Mesothelial cell of epicardium (in vitro differentiated cells): ENCODE data around the gene GSE1. TPM values are rescaled to one million over a fixed set of nuclear protein-coding genes. Genes with fewer than 3 reads are reported as not detected.

Experiments used
- DNase-seq, 2 experiments: peaks; one replicate each; pipeline ENCODE4 v3.0.0; 2021; ENCODE audit warnings: low spot score in 2 of 2; ENCODE audit not compliant: unreplicated experiment in 2 of 2
- H3K27ac Mint-ChIP-seq: 2 replicates; pipeline ENCODE4 v1.8.0; 2021; ENCODE audit warnings: mixed read lengths
- H3K27me3 Mint-ChIP-seq: 2 replicates; pipeline ENCODE4 v1.8.0; 2021; ENCODE audit warnings: low read depth, mixed read lengths
- H3K36me3 Mint-ChIP-seq: 2 replicates; pipeline ENCODE4 v1.8.0; 2021; ENCODE audit warnings: mixed read lengths
- H3K4me1 Mint-ChIP-seq: 2 replicates; pipeline ENCODE4 v1.8.0; 2021; ENCODE audit warnings: mixed read lengths
- H3K4me3 Mint-ChIP-seq: 2 replicates; pipeline ENCODE4 v1.8.0; 2021; ENCODE audit warnings: mild to moderate bottlenecking, moderate library complexity, mixed read lengths
- H3K9me3 Mint-ChIP-seq: 2 replicates; pipeline ENCODE4 v1.8.0; 2021; ENCODE audit warnings: mixed read lengths
- total RNA-seq: library from RNA; stranded (reverse); gene quantifications from 3 replicates; pipeline ENCODE4 v1.2.1, GENCODE V29; 2021
- TF ChIP-seq, protein P1 (sequence below): fragments of 200-600 bp; sonication (generic); IDR thresholded peaks from one replicate; pipeline ENCODE4 v1.5.0; 2021; ENCODE audit warnings: antibody characterized with exemption; ENCODE audit not compliant: unreplicated experiment

The GSE1 gene
- total RNA-seq, 1 donor from 2014 or later = 218 TPM

DNA sequence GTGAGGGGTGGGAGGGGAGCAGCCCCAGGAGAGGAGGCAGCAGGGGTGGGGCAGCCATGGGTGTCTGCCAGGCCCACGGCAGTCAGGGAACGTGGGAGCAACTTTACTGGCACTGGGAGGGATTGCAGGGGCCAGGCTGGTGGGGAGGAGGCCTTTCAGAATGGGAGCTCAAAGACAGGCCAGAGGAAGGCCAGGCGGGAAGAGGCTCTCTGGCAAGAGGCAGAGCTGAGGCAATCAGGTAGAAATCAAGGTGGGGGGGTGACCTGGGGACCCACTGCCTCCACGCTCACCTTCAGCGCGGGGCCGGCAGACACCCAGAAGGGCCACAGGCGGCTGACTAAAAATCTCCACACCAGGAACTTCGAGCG lies 11.9 kb upstream of the GSE1 start:
- H3K4me3 Mint-ChIP-seq = no peak overlapping the region
- no peaks in the 10 kb centered on the region for H3K27me3 Mint-ChIP-seq
- H3K4me1 Mint-ChIP-seq = peaks cover 43% of the 10 kb centered on the region
- no peak for DNase-seq
- peaks cover under 1% of the 10 kb centered on the region for H3K36me3 Mint-ChIP-seq
- H3K9me3 Mint-ChIP-seq = no peaks in the 10 kb centered on the region
- TF ChIP-seq, protein P1, sequence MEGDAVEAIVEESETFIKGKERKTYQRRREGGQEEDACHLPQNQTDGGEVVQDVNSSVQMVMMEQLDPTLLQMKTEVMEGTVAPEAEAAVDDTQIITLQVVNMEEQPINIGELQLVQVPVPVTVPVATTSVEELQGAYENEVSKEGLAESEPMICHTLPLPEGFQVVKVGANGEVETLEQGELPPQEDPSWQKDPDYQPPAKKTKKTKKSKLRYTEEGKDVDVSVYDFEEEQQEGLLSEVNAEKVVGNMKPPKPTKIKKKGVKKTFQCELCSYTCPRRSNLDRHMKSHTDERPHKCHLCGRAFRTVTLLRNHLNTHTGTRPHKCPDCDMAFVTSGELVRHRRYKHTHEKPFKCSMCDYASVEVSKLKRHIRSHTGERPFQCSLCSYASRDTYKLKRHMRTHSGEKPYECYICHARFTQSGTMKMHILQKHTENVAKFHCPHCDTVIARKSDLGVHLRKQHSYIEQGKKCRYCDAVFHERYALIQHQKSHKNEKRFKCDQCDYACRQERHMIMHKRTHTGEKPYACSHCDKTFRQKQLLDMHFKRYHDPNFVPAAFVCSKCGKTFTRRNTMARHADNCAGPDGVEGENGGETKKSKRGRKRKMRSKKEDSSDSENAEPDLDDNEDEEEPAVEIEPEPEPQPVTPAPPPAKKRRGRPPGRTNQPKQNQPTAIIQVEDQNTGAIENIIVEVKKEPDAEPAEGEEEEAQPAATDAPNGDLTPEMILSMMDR = no peak
- peak overlapping the region; percentile 86 for H3K27ac Mint-ChIP-seq

DNA sequence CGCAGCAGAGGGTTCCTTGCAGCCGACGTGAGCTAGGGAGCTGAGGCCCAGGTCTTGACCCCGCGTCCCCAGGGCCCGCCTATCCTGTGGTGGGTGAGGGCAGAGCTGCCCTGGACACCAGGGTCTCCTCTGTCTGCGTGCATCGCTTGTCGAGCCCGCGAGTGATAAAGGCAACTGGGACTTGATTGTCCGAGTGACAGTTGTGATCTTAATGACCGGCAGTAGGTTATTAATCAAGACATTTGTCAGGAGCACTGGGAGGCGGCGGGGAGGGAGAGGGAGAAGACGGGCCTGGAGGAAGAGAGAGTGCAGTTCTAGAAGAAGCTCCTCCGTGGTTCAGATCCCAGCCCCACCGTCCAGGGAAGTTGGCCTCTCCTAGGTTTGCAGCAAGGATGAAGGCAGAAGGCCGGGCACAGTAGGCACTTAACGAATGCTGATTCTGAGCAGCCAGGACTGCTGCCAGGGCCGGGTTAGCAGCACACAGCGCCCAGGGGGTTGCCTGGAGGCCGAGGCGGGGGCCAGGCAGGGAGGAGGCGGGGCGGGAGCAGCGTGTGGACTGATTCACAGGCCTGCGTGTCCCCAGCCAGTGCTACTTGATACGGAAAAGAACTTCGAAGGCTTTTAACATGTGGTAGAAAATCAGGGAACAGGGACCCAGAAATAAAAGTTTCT lies 11.3 kb upstream of the GSE1 start:
- Mint-ChIP-seq H3K9me3 (no peaks in the 10 kb centered on the region), H3K4me3 (no peak overlapping the region), H3K4me1 (peaks cover 48% of the 10 kb centered on the region), H3K27me3 (no peaks in the 10 kb centered on the region), H3K36me3 (no peaks in the 10 kb centered on the region), H3K27ac (peak overlapping the region; percentile 86)
- TF ChIP-seq, protein P1 = no peak
- DNase-seq = no peak

DNA sequence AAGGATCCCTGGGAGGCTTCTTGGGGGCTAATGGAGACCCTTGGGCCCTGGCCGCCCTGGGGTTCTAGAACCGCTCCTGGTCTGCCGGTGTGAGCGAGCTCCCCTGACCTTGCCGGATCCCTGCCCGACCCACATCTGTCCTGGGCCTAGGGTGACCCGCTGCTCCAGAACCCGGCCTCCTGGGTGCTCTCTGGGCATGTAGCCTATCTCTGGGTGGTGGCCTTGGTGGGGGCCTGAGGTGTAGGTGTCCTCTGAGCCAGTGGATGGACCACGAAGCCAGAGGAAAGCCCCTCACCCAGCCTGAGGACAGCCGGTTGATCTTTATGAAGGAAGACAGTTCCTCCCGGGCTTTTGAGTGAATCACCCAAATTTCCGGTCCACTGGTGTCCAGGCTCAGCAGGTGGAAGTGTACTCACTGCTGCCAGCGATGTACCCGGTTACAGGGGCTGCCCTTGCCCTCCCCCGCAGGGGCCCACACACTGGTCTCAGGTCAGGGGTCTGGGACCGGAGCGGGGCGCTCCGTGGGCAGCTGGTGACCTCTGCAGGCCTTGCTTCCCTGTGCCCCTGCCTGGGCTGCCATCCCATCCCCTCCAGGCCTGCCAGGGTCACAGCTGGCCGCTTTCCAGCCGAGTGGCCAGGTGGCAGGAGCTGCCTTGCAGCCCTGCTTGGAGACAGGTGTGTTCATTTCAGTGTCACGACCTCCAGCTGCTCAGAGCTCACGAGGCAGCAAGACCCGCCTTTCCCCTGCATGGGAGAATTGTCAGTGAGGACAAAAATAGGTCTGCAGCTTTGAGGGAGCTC lies 10.5 kb upstream of the GSE1 start:
- peaks cover 55% of the 10 kb centered on the region for H3K4me1 Mint-ChIP-seq
- H3K27me3 Mint-ChIP-seq = no peaks in the 10 kb centered on the region
- H3K36me3 Mint-ChIP-seq = no peaks in the 10 kb centered on the region
- H3K4me3 Mint-ChIP-seq = no peak overlapping the region
- TF ChIP-seq, protein P1 = no peak
- DNase-seq = no peak
- H3K27ac Mint-ChIP-seq = peak overlapping the region; percentile 34
- no peaks in the 10 kb centered on the region for H3K9me3 Mint-ChIP-seq

DNA sequence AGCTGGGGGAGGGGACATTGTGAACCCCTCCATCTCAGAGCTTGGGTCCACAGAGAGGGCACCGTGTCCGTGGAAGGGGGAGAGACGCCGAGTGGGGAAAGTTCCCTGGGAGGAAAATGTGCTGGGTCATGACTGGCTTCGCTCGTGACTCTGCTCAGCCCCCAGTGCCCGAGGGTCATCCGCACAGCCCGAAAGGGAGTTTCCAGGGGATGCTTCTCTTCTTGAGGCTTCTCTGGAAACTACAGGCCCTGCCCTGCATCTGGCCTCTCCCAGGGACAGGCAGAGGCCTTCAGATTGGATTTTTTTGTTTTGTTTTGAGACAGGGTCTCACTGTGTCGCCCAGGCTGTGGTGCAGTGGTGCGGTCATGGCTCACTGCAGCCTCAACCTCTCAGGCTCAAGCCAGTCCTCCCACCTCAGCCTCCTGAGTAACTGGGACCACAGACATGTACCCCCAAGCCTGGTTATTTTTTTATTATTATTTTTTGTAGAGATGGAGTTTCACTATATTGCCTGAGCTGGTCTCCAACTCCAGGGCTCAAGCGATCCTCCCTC lies 9.8 kb upstream of the GSE1 start:
- TF ChIP-seq, protein P1 = no peak
- Mint-ChIP-seq H3K27ac (peak overlapping the region; percentile 34), H3K4me3 (no peak overlapping the region), H3K9me3 (no peaks in the 10 kb centered on the region), H3K36me3 (no peaks in the 10 kb centered on the region), H3K4me1 (peaks cover 62% of the 10 kb centered on the region), H3K27me3 (no peaks in the 10 kb centered on the region)
- no peak for DNase-seq

DNA sequence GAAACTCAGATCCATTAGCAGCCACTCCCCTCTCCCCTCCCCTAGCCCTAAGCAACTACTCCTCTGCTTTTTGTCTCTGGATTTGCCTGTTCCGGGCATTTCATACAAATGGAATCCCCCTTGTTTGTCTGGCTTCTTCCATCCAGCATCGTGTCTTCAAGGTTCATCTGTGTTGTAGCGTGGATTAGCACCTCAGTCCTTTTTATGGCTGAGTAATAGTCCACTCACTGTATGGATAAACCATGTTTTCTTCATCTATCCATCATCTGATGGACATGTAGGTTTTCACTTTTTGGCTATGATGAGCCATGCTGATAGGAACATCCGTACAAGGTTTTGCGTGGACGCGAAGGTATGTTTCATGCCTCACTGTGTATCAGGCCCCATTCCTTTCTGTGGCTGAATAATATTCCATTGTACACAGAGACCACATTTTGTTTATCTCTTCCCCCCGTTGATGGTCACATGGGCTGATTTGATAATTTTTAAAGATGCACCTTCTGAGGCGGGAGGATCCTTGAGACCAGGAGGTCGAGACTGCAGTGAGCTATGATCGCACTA lies 8.9 kb upstream of the GSE1 start:
- no peak overlapping the region for H3K4me3 Mint-ChIP-seq
- H3K4me1 Mint-ChIP-seq = peaks cover 66% of the 10 kb centered on the region
- no peaks in the 10 kb centered on the region for H3K9me3 Mint-ChIP-seq

More for the DNA sequence above, 8.9 kb upstream of the GSE1 start:
- Mint-ChIP-seq H3K27me3 (no peaks in the 10 kb centered on the region), H3K36me3 (no peaks in the 10 kb centered on the region), H3K27ac (no peak overlapping the region)
- TF ChIP-seq, protein P1 = no peak
- no peak for DNase-seq
